A549 (cell line): Measurements from ENCODE around the gene INPP5F. TPM values are rescaled to one million over a fixed set of nuclear protein-coding genes. Genes with fewer than 3 reads are reported as not detected.

Source experiments
- ATAC-seq, 2 experiments: fragments of 200-7000 bp in 1 of 2; fragments of >200 bp in 1 of 2; cut with Nextera tagmentation in 1 of 2; cut with Tn5 transposase in 1 of 2; 3 replicates each; pipeline versions ENCODE4 v1.8.0 to v1.9.1; 2018 to 2020; ENCODE audit warnings: mild to moderate bottlenecking in 1 of 2, moderate library complexity in 1 of 2
- CTCF ChIA-PET: fragments of 300-600 bp; sonication (Branson Sonifier 250); formaldehyde crosslinking; extraction: SDS; loops from one replicate; lab custom pipeline; 2021; ENCODE audit warnings: antibody characterized with exemption, inconsistent platforms; lab: Yijun Ruan, JAX
- POLR2A ChIA-PET: fragments of 350-600 bp; formaldehyde crosslinking; extraction: SDS; loops from one replicate; lab custom pipeline; 2021; ENCODE audit warnings: antibody characterized with exemption, inconsistent platforms; lab: Yijun Ruan, JAX
- DNase-seq, 2 experiments: peaks; one replicate each; pipeline versions ENCODE4 v3.0.0 to v3.0.0-alpha.2; 2011 to 2016; ENCODE audit warnings: low read depth in 1 of 2, low spot score in 1 of 2
- FAIRE-seq: peaks from 2 replicates; lab custom pipeline; 2011; peaks lifted over from hg19 to GRCh38; lab: Jason Lieb, UNC
- H3K27ac ChIP-seq, 2 experiments: fragments of >200 bp; sonication (Bioruptor Twin); formaldehyde crosslinking; 3 replicates each; pipeline ENCODE4 v1.5.1; 2016 to 2017
- H3K4me1 ChIP-seq: fragments of >200 bp; sonication (Bioruptor Twin); formaldehyde crosslinking; 3 replicates; pipeline ENCODE4 v1.6.1; 2016
- H3K4me2 ChIP-seq: fragments of >200 bp; sonication (Bioruptor Twin); formaldehyde crosslinking; 3 replicates; pipeline ENCODE4 v1.6.1; 2016
- H3K4me3 ChIP-seq: fragments of >200 bp; sonication (Bioruptor Twin); formaldehyde crosslinking; 3 replicates; pipeline ENCODE4 v1.5.1; 2016
- H3K9me3 ChIP-seq: fragments of >200 bp; sonication (Bioruptor Twin); formaldehyde crosslinking; 3 replicates; pipeline ENCODE4 v1.6.1; 2016
- BCL3 ChIP-seq: fragments of >200 bp; sonication (Bioruptor Twin); formaldehyde crosslinking; IDR thresholded peaks from 3 replicates; pipeline ENCODE4 v1.6.1; 2016
- CHD4 ChIP-seq: fragments of 200-600 bp; sonication (generic); IDR thresholded peaks from 2 replicates; pipeline ENCODE4 v1.6.1; 2016; ENCODE audit warnings: antibody characterized with exemption, mild to moderate bottlenecking, borderline replicate concordance
- FOSL2 ChIP-seq, 2 experiments: fragments of 450-650 bp in 1 of 2; fragments of >200 bp in 1 of 2; sonication (Bioruptor Twin) in 1 of 2; formaldehyde crosslinking; IDR thresholded peaks; 2 replicates each; pipeline versions ENCODE4 v1.5.0 to v1.6.1; 2016 to 2020; ENCODE audit warnings: mild to moderate bottlenecking in 1 of 2, moderate library complexity in 1 of 2
- FOXS1 ChIP-seq: fragments of 250-450 bp; sonication (Bioruptor Pico); IDR thresholded peaks from 2 replicates; pipeline ENCODE4 v1.5.0; 2020; ENCODE audit warnings: mild to moderate bottlenecking, moderate library complexity
- GATA3 ChIP-seq: IDR thresholded peaks from 2 replicates; pipeline ENCODE4 v1.6.1; 2012; ENCODE audit warnings: borderline replicate concordance
- HOXB13 ChIP-seq: fragments of 250-450 bp; sonication (Bioruptor Pico); IDR thresholded peaks from 2 replicates; pipeline ENCODE4 v1.5.0; 2020; ENCODE audit warnings: low read depth, mild to moderate bottlenecking, moderate library complexity
- JUNB ChIP-seq: fragments of >200 bp; sonication (Bioruptor Twin); formaldehyde crosslinking; IDR thresholded peaks from 2 replicates; pipeline ENCODE4 v1.6.1; 2016
- KDM5A ChIP-seq: fragments of 200-600 bp; sonication (generic); IDR thresholded peaks from 2 replicates; pipeline ENCODE4 v1.6.1; 2016; ENCODE audit warnings: antibody characterized with exemption, mild to moderate bottlenecking
- MAFK ChIP-seq: fragments of 450-650 bp; IDR thresholded peaks from 2 replicates; pipeline ENCODE4 v1.6.1; 2014; ENCODE audit not compliant: partially characterized antibody
- MAX ChIP-seq: IDR thresholded peaks from 2 replicates; pipeline ENCODE4 v1.6.1; 2012
- MAZ ChIP-seq: fragments of 150-350 bp; IDR thresholded peaks from 2 replicates; pipeline ENCODE4 v1.6.1; 2014; ENCODE audit warnings: antibody characterized with exemption, low read depth, low read length, borderline replicate concordance
- NPAS2 ChIP-seq: fragments of 250-450 bp; sonication (Bioruptor Pico); IDR thresholded peaks from 2 replicates; pipeline ENCODE4 v1.8.0; 2022; ENCODE audit warnings: mild to moderate bottlenecking, moderate library complexity, borderline replicate concordance
- PHF8 ChIP-seq: fragments of 200-600 bp; sonication (generic); IDR thresholded peaks from 2 replicates; pipeline ENCODE4 v1.6.1; 2016; ENCODE audit warnings: low read depth, mild to moderate bottlenecking, antibody characterized with exemption, moderate library complexity, borderline replicate concordance
- POLR2A ChIP-seq: IDR thresholded peaks from 2 replicates; pipeline ENCODE4 v1.6.1; 2012; ENCODE audit warnings: mild to moderate bottlenecking, low read length
- POLR2AphosphoS2 ChIP-seq: conservative IDR thresholded peaks from 2 replicates; pipeline ENCODE4 v1.6.1; 2012; ENCODE audit warnings: low read length, improper control_type of control experiment, inconsistent platforms
- RAD21 ChIP-seq, 2 experiments: fragments of >200 bp in 1 of 2; sonication (Bioruptor Twin) in 1 of 2; formaldehyde crosslinking in 1 of 2; IDR thresholded peaks in 1 of 2; conservative IDR thresholded peaks in 1 of 2; 2 replicates in 1 of 2; 3 replicates in 1 of 2; pipeline ENCODE4 v1.6.1; 2012 to 2018; ENCODE audit warnings: inconsistent platforms in 1 of 2
- RARB ChIP-seq: fragments of 250-450 bp; sonication (Bioruptor Pico); IDR thresholded peaks from 2 replicates; pipeline ENCODE4 v1.8.0; 2021; ENCODE audit warnings: mild to moderate bottlenecking, moderate library complexity
- RCOR1 ChIP-seq: fragments of 150-350 bp; IDR thresholded peaks from 2 replicates; pipeline ENCODE4 v1.6.1; 2014; ENCODE audit warnings: antibody characterized with exemption, low read length, low read depth
- REST ChIP-seq: fragments of 200-600 bp; sonication (generic); IDR thresholded peaks from 2 replicates; pipeline ENCODE4 v1.6.1; 2016; ENCODE audit warnings: antibody characterized with exemption, mild to moderate bottlenecking, moderate library complexity
- USF2 ChIP-seq: fragments of 450-650 bp; IDR thresholded peaks from 2 replicates; pipeline ENCODE4 v1.6.1; 2014; ENCODE audit warnings: antibody characterized with exemption
- ZC3H11A ChIP-seq: fragments of 450-650 bp; IDR thresholded peaks from 2 replicates; pipeline ENCODE4 v1.6.1; 2014; ENCODE audit warnings: antibody characterized with exemption, mild to moderate bottlenecking
- ZFP36 ChIP-seq: fragments of 450-650 bp; IDR thresholded peaks from 2 replicates; pipeline ENCODE4 v1.6.1; 2014; ENCODE audit warnings: borderline replicate concordance; ENCODE audit not compliant: partially characterized antibody
- WGBS: methylation state at CpG from one replicate; pipeline ENCODE4 v1.1.6; 2017; ENCODE audit errors: missing lambda C conversion rate; 5-methylcytosine and 5-hydroxymethylcytosine counted together
- polyA plus RNA-seq, 4 experiments: library from polyadenylated mRNA; depleted of rRNA in 3 of 4; stranded (reverse); fragments of >200 nt; fragmentation: RNase III in 1 of 4; extraction: RNeasy Plus Mini Kit Qiagen cat#74134 plus additional on column Dnase treatment in 1 of 4; gene quantifications; 2 replicates in 3 of 4; 3 replicates in 1 of 4; pipeline ENCODE4 v1.2.3, GENCODE V29; 2011 to 2017
- TF ChIP-seq, protein P1 (sequence below): IDR thresholded peaks from 2 replicates; pipeline ENCODE4 v1.6.1; 2012
- TF ChIP-seq, protein P2 (sequence below): fragments of 150-350 bp; IDR thresholded peaks from 2 replicates; pipeline ENCODE4 v1.6.1; 2014; ENCODE audit warnings: low read depth, mild to moderate bottlenecking, low read length
- TF ChIP-seq, protein P3 (sequence below): fragments of >200 bp; sonication (Bioruptor Twin); formaldehyde crosslinking; IDR thresholded peaks from 2 replicates; pipeline ENCODE4 v1.6.1; 2016

The INPP5F gene
- polyA plus RNA-seq, 2 of the 4 experiments (the other 2 are of a cell fraction), result 5.6 to 7.7 TPM

DNA sequence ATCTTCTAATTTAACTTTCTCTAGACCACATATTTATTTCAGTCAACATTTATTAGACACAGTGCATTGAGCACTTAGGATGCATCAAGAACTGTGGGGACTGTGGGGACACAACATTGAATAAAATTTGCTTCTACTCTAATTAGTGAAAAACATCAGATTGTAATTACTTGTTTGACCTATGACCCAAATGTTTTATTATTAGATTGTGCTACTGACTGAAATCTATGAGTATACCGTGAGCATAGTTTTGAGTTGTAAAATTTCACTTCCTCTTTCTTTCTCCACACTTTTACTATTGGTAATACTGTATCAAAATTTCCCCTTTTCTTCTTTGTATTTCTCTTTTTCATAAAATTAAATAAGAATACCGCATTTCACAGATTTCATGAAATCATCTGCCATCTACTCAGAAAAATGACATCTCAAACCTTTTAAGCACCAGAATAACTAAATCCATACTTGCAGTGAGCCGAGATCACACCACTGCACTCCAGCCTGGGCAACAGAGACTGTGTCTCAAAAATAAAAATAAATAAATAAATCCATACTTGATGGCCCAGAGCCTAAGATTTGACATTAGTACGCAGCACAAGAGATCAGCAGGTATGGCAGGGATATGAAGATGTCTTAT is 25.4 kb upstream of the INPP5F start:
- CTCF ChIA-PET, result interaction anchor here (0.9 to 2.4 kb wide), 2 partner anchors 13 to 159 kb away, joined by 3 to 11 read pairs; no protein-coding TSS in a partner anchor
- H3K27ac ChIP-seq, result no peak overlapping the region
- no peak overlapping the region for H3K4me3 ChIP-seq
- WGBS, result 83% methylated on average over 4 of the region's 4 CpGs
- H3K4me2 ChIP-seq, result no peak overlapping the region
- POLR2A ChIA-PET, result no interaction called here
- DNase-seq, result no peak
- H3K9me3 ChIP-seq, result no peaks in the 10 kb centered on the region; the same call in 2 of the 3 replicates
- TF ChIP-seq, protein P1, sequence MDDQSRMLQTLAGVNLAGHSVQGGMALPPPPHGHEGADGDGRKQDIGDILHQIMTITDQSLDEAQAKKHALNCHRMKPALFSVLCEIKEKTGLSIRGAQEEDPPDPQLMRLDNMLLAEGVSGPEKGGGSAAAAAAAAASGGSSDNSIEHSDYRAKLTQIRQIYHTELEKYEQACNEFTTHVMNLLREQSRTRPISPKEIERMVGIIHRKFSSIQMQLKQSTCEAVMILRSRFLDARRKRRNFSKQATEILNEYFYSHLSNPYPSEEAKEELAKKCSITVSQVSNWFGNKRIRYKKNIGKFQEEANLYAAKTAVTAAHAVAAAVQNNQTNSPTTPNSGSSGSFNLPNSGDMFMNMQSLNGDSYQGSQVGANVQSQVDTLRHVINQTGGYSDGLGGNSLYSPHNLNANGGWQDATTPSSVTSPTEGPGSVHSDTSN, result no peak
- TF ChIP-seq RAD21 (conservative IDR thresholded peaks at IDR 0.05 in 1 of 2, IDR thresholded peaks at IDR 0.05 in 1 of 2) (no peak), MAX (no peak), FOXS1 (CRISPR knock-in tag) (no peak), GATA3 (no peak), POLR2A (no peak), ZFP36 (no peak), MAFK (no peak), MAZ (no peak), RCOR1 (no peak), POLR2AphosphoS2 (no peak), KDM5A (no peak), BCL3 (no peak)
- TF ChIP-seq, protein P2, sequence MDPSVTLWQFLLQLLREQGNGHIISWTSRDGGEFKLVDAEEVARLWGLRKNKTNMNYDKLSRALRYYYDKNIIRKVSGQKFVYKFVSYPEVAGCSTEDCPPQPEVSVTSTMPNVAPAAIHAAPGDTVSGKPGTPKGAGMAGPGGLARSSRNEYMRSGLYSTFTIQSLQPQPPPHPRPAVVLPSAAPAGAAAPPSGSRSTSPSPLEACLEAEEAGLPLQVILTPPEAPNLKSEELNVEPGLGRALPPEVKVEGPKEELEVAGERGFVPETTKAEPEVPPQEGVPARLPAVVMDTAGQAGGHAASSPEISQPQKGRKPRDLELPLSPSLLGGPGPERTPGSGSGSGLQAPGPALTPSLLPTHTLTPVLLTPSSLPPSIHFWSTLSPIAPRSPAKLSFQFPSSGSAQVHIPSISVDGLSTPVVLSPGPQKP, result no peak
- TF ChIP-seq, protein P3, sequence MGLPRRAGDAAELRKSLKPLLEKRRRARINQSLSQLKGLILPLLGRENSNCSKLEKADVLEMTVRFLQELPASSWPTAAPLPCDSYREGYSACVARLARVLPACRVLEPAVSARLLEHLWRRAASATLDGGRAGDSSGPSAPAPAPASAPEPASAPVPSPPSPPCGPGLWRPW, result no peak
- no peak for FAIRE-seq
- no peak for ATAC-seq
- H3K4me1 ChIP-seq, result peaks cover 6% of the 10 kb centered on the region; the same call in 2 of the 3 replicates

DNA sequence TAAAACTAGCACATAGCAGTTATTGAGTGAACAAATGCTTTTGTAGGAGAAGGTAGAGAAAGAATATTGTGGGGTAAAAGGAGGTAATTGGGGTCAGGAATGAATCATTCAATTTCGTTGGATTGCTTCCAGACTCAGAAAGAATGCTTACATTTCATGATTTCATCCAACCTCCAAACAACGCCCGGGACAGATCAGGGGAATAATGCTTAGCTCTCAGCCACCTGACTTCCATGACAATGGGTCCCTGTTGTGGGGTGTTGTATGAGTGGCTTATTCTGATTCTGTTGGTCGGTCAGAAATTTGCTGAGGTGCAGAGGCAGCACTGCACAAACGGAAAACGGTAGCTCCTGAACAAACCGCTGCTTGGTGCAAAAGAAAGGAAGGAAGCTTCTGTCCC is 24.0 kb upstream of the INPP5F start:
- Histone ChIP-seq H3K4me1 (peaks cover 6% of the 10 kb centered on the region; the same call in 2 of the 3 replicates), H3K27ac (no peak overlapping the region), H3K9me3 (no peaks in the 10 kb centered on the region), H3K4me2 (peak overlapping the region; percentile 4; the same call in 1 of the 3 replicates), H3K4me3 (no peak overlapping the region)
- FAIRE-seq (no peak), DNase-seq (no peak), ATAC-seq (no peak; a peak in 3 of 6 replicates)
- 52% methylated on average over 7 of the region's 7 CpGs for WGBS
- CTCF ChIA-PET, result interaction anchor here (0.6 to 2.4 kb wide), 5 partner anchors 12 to 747 kb away, joined by 3 to 11 read pairs (median 3); no protein-coding TSS in a partner anchor
- TF ChIP-seq HOXB13 (CRISPR knock-in tag), result no peak
- no peak for TF ChIP-seq PHF8
- TF ChIP-seq USF2, result no peak
- no peak for TF ChIP-seq ZC3H11A
- TF ChIP-seq, protein P3, result no peak
- no peak for TF ChIP-seq RARB (CRISPR knock-in tag)
- no peak for TF ChIP-seq NPAS2 (CRISPR knock-in tag)
- no peak for TF ChIP-seq JUNB
- TF ChIP-seq CHD4, result no peak
- TF ChIP-seq FOSL2 (IDR thresholded peaks at IDR 0.05), result no peak
- no peak for TF ChIP-seq FOSL2 (CRISPR knock-in tag; IDR thresholded peaks at IDR 0.05)
- TF ChIP-seq REST, result no peak
- no peak for TF ChIP-seq BCL3
- TF ChIP-seq POLR2A, result no peak
- POLR2A ChIA-PET, result interaction anchor here (0.7 kb wide), 1 partner anchor 24 kb away, joined by 3 read pairs; the partner anchor contains the start of gene INPP5F
